Endothelial cell of umbilical vein (primary cell): ENCODE measurements around the gene MLLT1. TPM values are rescaled to one million over a fixed set of nuclear protein-coding genes. Genes with fewer than 3 reads are reported as not detected.

Experiments
- BruUV-seq: library from RNA; stranded (reverse); fragments of 400-500 nt; replicated peaks from 2 replicates; lab custom pipeline; 2021; lab: Mats Ljungman, UMichigan
- CTCF ChIA-PET: fragments of 300-600, 350-600 bp; sonication (Branson Sonifier 250); formaldehyde crosslinking; loops from one replicate; lab custom pipeline; 2021; ENCODE audit warnings: antibody characterized with exemption, inconsistent platforms; lab: Charles Lee
- POLR2A ChIA-PET: fragments of 300-600, 350-600 bp; sonication (Branson Sonifier 250); formaldehyde crosslinking; loops from one replicate; lab custom pipeline; 2021; ENCODE audit warnings: antibody characterized with exemption, inconsistent platforms; lab: Charles Lee
- DNase-seq: peaks from one replicate; pipeline ENCODE4 v3.0.0-alpha.2; 2011; ENCODE audit warnings: low read depth, low spot score
- FAIRE-seq: peaks from 2 replicates; lab custom pipeline; 2011; peaks lifted over from hg19 to GRCh38; lab: Jason Lieb, UNC
- H2AFZ ChIP-seq: 2 replicates; pipeline ENCODE4 v1.6.0; 2012; ENCODE audit warnings: low read depth, low read length, control low read depth, inconsistent platforms
- H3K27ac ChIP-seq: 2 replicates; pipeline ENCODE4 v1.5.1; 2011; ENCODE audit warnings: low read depth, mild to moderate bottlenecking, control low read depth, low read length, moderate library complexity; ENCODE audit not compliant: insufficient read depth
- H3K27me3 ChIP-seq, 2 experiments: 2 replicates each; pipeline versions ENCODE4 v1.6.0 to v1.6.1; 2011; ENCODE audit warnings: low read length in 2 of 2, mixed read lengths in 1 of 2; ENCODE audit not compliant: control insufficient read depth in 2 of 2, insufficient read depth in 2 of 2
- H3K36me3 ChIP-seq, 2 experiments: 2 replicates in 1 of 2; 3 replicates in 1 of 2; pipeline ENCODE4 v1.5.1; 2011; ENCODE audit warnings: low read length in 2 of 2, mild to moderate bottlenecking in 1 of 2, moderate library complexity in 1 of 2; ENCODE audit not compliant: control insufficient read depth in 2 of 2, insufficient read depth in 2 of 2; ENCODE audit errors: extremely low read depth in 1 of 2
- H3K4me1 ChIP-seq: 3 replicates; pipeline ENCODE4 v1.5.1; 2011; ENCODE audit warnings: mild to moderate bottlenecking, low read length; ENCODE audit not compliant: control insufficient read depth, insufficient read depth; ENCODE audit errors: extremely low read depth
- H3K4me2 ChIP-seq: 2 replicates; pipeline ENCODE4 v1.6.1; 2011; ENCODE audit warnings: low read length, control low read depth, mixed read lengths; ENCODE audit not compliant: insufficient read depth
- H3K4me3 ChIP-seq, 3 experiments: fragments of 200-600 bp in 1 of 3; sonication (generic), shearing (Covaris generic) in 1 of 3; replicated peaks in 1 of 3; 2 replicates each; pipeline ENCODE4 v1.5.1; 2011 to 2016; ENCODE audit warnings: control low read depth in 3 of 3, low read length in 3 of 3, mild to moderate bottlenecking in 2 of 3, inconsistent platforms in 1 of 3, low read depth in 1 of 3, moderate library complexity in 1 of 3; ENCODE audit not compliant: insufficient read depth in 1 of 3
- H3K79me2 ChIP-seq: 2 replicates; pipeline ENCODE4 v1.6.0; 2012; ENCODE audit warnings: low read length, inconsistent platforms; ENCODE audit not compliant: control insufficient read depth, insufficient read depth
- H3K9ac ChIP-seq: replicated peaks from 2 replicates; pipeline ENCODE3; 2011; ENCODE audit warnings: low read length, control low read depth; ENCODE audit not compliant: insufficient read depth; ENCODE audit errors: extremely low read depth
- H3K9me1 ChIP-seq: replicated peaks from 3 replicates; pipeline ENCODE4 v1.6.0; 2011; ENCODE audit warnings: mild to moderate bottlenecking, low read length; ENCODE audit not compliant: control insufficient read depth, insufficient read depth; ENCODE audit errors: extremely low read depth
- H3K9me3 ChIP-seq: replicated peaks from 2 replicates; pipeline ENCODE4 v1.5.1; 2012; ENCODE audit warnings: low read length, inconsistent platforms; ENCODE audit not compliant: control insufficient read depth, insufficient read depth
- H4K20me1 ChIP-seq: replicated peaks from 2 replicates; pipeline ENCODE3; 2011; ENCODE audit warnings: mild to moderate bottlenecking, low read length; ENCODE audit not compliant: control insufficient read depth, insufficient read depth; ENCODE audit errors: extremely low read depth
- EZH2 ChIP-seq: IDR thresholded peaks from 2 replicates; pipeline ENCODE4 v1.6.1; 2012; ENCODE audit warnings: borderline replicate concordance, low read depth, mild to moderate bottlenecking, moderate library complexity, low read length, inconsistent platforms; ENCODE audit not compliant: severe bottlenecking
- FOS ChIP-seq: IDR thresholded peaks from 2 replicates; pipeline ENCODE4 v1.6.1; 2011; ENCODE audit warnings: mild to moderate bottlenecking, low read length, moderate library complexity, borderline replicate concordance; ENCODE audit not compliant: insufficient read depth
- GATA2 ChIP-seq: IDR thresholded peaks from 2 replicates; pipeline ENCODE4 v1.7.0; 2011; ENCODE audit warnings: low read depth, mild to moderate bottlenecking, moderate library complexity, mixed read lengths, low read length; ENCODE audit not compliant: insufficient read length, insufficient read depth
- JUN ChIP-seq: IDR thresholded peaks from 2 replicates; pipeline ENCODE4 v1.6.1; 2011; ENCODE audit warnings: borderline replicate concordance, low read depth; ENCODE audit not compliant: insufficient read length, insufficient read depth
- MYC ChIP-seq: IDR thresholded peaks from one replicate; pipeline ENCODE4 v1.6.1; 2011; ENCODE audit warnings: mild to moderate bottlenecking, low read depth, low read length
- POLR2A ChIP-seq: IDR thresholded peaks from 2 replicates; pipeline ENCODE4 v1.6.1; 2012; ENCODE audit warnings: low read depth, mild to moderate bottlenecking, control low read depth, low read length
- POLR2AphosphoS5 ChIP-seq: IDR thresholded peaks from 2 replicates; pipeline ENCODE4 v1.6.1; 2012; ENCODE audit warnings: low read depth, mild to moderate bottlenecking, control low read depth, low read length, moderate library complexity; ENCODE audit not compliant: insufficient read depth
- dilution Hi-C: fragments of 300-500 bp; cut with MboI; formaldehyde crosslinking; loops from one replicate; pipeline ENCODE4 v1.15.0; 2019; ENCODE audit warnings: low sequenced_read_pairs; ENCODE audit not compliant: extremely low pct_ligation_motif_present
- intact Hi-C: fragments of 100-400 bp; cut with micrococcal nuclease; formaldehyde crosslinking; loops from one replicate; pipeline ENCODE4 v1.10.0; 2022
- polyA plus RNA-seq, 4 experiments: library from polyadenylated mRNA; depleted of rRNA in 3 of 4; stranded (reverse) in 3 of 4; unstranded in 1 of 4; fragments of >200 nt; gene quantifications; 2 replicates each; pipeline versions ENCODE4 v1.2.1 to v1.2.3, GENCODE V29; 2011 to 2012; ENCODE audit warnings: missing spikeins in 1 of 4
- total RNA-seq: library from RNA; stranded (reverse); gene quantifications from 2 replicates; pipeline ENCODE4 v1.2.3, GENCODE V29; 2021
- TF ChIP-seq, protein P1 (sequence below): IDR thresholded peaks from 2 replicates; pipeline ENCODE4 v1.6.1; 2011; ENCODE audit not compliant: insufficient read depth, insufficient read length
- TF ChIP-seq, protein P2 (sequence below), 2 donors: IDR thresholded peaks; 1 replicate in 1 of 2; 2 replicates in 1 of 2; pipeline ENCODE4 v1.5.1; 2011; ENCODE audit warnings: low read length in 2 of 2, mild to moderate bottlenecking in 2 of 2, moderate library complexity in 2 of 2, control low read depth in 1 of 2, inconsistent platforms in 1 of 2, low read depth in 1 of 2; ENCODE audit not compliant: insufficient read depth in 1 of 2; ENCODE audit errors: extremely low read depth in 1 of 2

MLLT1 gene
- total and polyA plus RNA-seq, 2 donors (not counting 3 experiments of a cell fraction or from before 2014, with no cell fraction given): 43.9 to 84.8 TPM

- no peak overlapping the region for H3K4me3 ChIP-seq
- no peaks in the 10 kb centered on the region for H3K9me1 ChIP-seq
- H3K4me2 ChIP-seq: no peak overlapping the region
- no peak overlapping the region for H3K27ac ChIP-seq
- no peaks in the 10 kb centered on the region for H3K27me3 ChIP-seq
- dilution Hi-C loops (no loop called here), intact Hi-C loops (no loop called here)
- no peak overlapping the region for H3K9ac ChIP-seq
- H3K9me3 ChIP-seq: no peaks in the 10 kb centered on the region
- peaks cover 26% of the 10 kb centered on the region for H3K4me1 ChIP-seq
- no peaks in the 10 kb centered on the region for H4K20me1 ChIP-seq
- BruUV-seq: no TSS peak
- CTCF ChIA-PET: interaction anchor here (1.6 kb wide), 1 partner anchor 9 kb away, joined by 6 read pairs; no protein-coding TSS in a partner anchor
- peaks cover 76% of the 10 kb centered on the region for H3K79me2 ChIP-seq
- TF ChIP-seq, protein P1, sequence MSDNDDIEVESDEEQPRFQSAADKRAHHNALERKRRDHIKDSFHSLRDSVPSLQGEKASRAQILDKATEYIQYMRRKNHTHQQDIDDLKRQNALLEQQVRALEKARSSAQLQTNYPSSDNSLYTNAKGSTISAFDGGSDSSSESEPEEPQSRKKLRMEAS: no peak
- no peak for TF ChIP-seq POLR2A
- TF ChIP-seq EZH2: no peak
- TF ChIP-seq GATA2: no peak
- TF ChIP-seq, protein P2, sequence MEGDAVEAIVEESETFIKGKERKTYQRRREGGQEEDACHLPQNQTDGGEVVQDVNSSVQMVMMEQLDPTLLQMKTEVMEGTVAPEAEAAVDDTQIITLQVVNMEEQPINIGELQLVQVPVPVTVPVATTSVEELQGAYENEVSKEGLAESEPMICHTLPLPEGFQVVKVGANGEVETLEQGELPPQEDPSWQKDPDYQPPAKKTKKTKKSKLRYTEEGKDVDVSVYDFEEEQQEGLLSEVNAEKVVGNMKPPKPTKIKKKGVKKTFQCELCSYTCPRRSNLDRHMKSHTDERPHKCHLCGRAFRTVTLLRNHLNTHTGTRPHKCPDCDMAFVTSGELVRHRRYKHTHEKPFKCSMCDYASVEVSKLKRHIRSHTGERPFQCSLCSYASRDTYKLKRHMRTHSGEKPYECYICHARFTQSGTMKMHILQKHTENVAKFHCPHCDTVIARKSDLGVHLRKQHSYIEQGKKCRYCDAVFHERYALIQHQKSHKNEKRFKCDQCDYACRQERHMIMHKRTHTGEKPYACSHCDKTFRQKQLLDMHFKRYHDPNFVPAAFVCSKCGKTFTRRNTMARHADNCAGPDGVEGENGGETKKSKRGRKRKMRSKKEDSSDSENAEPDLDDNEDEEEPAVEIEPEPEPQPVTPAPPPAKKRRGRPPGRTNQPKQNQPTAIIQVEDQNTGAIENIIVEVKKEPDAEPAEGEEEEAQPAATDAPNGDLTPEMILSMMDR (IDR thresholded peaks at IDR 0.05; ENCODE audit: extremely low read depth in 1 of 2, insufficient read depth in 1 of 2, low read depth in 1 of 2, low read length in 2 of 2): no peak
- no peak for TF ChIP-seq POLR2AphosphoS5
- TF ChIP-seq JUN: no peak
- TF ChIP-seq MYC: no peak
- no peak for TF ChIP-seq FOS
- POLR2A ChIA-PET: no interaction called here
- DNase-seq (no peak), FAIRE-seq (no peak)
- H3K36me3 ChIP-seq: peaks cover 9 to 22% of the 10 kb centered on the region in 2 experiments
- no peak overlapping the region for H2AFZ ChIP-seq
Measured at GRCh38 chr19:6268382-6268771, 11.4 kb downstream of the MLLT1 start.
